Colonic mucosa (tissue), 4 donors: ENCODE measurements around the gene LOXL3. TPM values are rescaled to one million over a fixed set of nuclear protein-coding genes. Genes with fewer than 3 reads are reported as not detected.
A peak's percentile ranks its signal among the peaks of the same experiment; 100 is the strongest.

Source experiments
- DNase-seq: peaks from one replicate; pipeline ENCODE4 v3.0.0-alpha.2; 2020
- H3K27ac ChIP-seq: fragments of 200-600 bp; one replicate; pipeline ENCODE4 v1.8.0; 2021
- H3K27me3 ChIP-seq: fragments of 200-600 bp; one replicate; pipeline ENCODE4 v1.8.0; 2021
- H3K36me3 ChIP-seq: fragments of 200-600 bp; one replicate; pipeline ENCODE4 v1.8.0; 2021
- H3K4me1 ChIP-seq: fragments of 200-600 bp; one replicate; pipeline ENCODE4 v1.8.0; 2021; ENCODE audit warnings: mild to moderate bottlenecking
- H3K4me3 ChIP-seq: fragments of 200-600 bp; one replicate; pipeline ENCODE4 v1.8.0; 2021
- H3K9ac ChIP-seq, 2 donors: one replicate each; pipeline ENCODE4 v1.7.0; 2013; ENCODE audit warnings: control low read depth in 2 of 2, low read depth in 2 of 2, low read length in 2 of 2
- H3K9me3 ChIP-seq: fragments of 200-600 bp; one replicate; pipeline ENCODE4 v1.8.0; 2021
- CTCF ChIP-seq: fragments of 200-600 bp; IDR thresholded peaks from one replicate; pipeline ENCODE4 v1.8.0; 2022; ENCODE audit warnings: antibody characterized with exemption, mild to moderate bottlenecking
- intact Hi-C: fragments of 100-400 bp; cut with DNase I; formaldehyde crosslinking; loops from one replicate; pipeline ENCODE4 v1.14.1; 2022
- total RNA-seq, 2 donors: library from RNA; stranded (reverse); fragmentation: NEBNext Ultra II Directional in 1 of 2; extraction: Animal tissue kit (Norgen Biotek cat#: 25700) in 1 of 2; gene quantifications; one replicate each; pipeline ENCODE4 v1.2.1, GENCODE V29; 2021
- donor health status: healthy.
- donor health status: DM: no; HTN: no; CAD: no.
- donor health status: DM: no; HTN: no; CAD: no.

LOXL3 gene
- total RNA-seq, 2 donors from 2014 or later: 2.9 to 4.7 TPM

GRCh38 chr2:74536166-74536950, 17.4 kb downstream of the LOXL3 start:
- Histone ChIP-seq H3K4me1 (no peaks in the 10 kb centered on the region), H3K9ac (no peak overlapping the region), H3K27me3 (no peaks in the 10 kb centered on the region), H3K9me3 (no peaks in the 10 kb centered on the region), H3K4me3 (no peak overlapping the region), H3K36me3 (no peaks in the 10 kb centered on the region), H3K27ac (no peak overlapping the region)
- TF ChIP-seq CTCF: no peak
- intact Hi-C loops: no loop called here
- DNase-seq: no peak

GRCh38 chr2:74535440-74535965, 18.2 kb downstream of the LOXL3 start:
- Histone ChIP-seq H3K27ac (no peak overlapping the region), H3K27me3 (no peaks in the 10 kb centered on the region), H3K9me3 (no peaks in the 10 kb centered on the region), H3K9ac (no peak overlapping the region), H3K4me3 (no peak overlapping the region), H3K4me1 (no peaks in the 10 kb centered on the region), H3K36me3 (no peaks in the 10 kb centered on the region)
- DNase-seq: no peak
- intact Hi-C loops: no loop called here
- no peak for TF ChIP-seq CTCF

- Histone ChIP-seq H3K9ac (no peak overlapping the region), H3K9me3 (no peaks in the 10 kb centered on the region), H3K4me3 (no peak overlapping the region), H3K4me1 (no peaks in the 10 kb centered on the region), H3K27ac (no peak overlapping the region), H3K36me3 (no peaks in the 10 kb centered on the region), H3K27me3 (no peaks in the 10 kb centered on the region)
- no peak for DNase-seq
- no peak for TF ChIP-seq CTCF
- intact Hi-C loops: loop anchor here (5.0 kb wide), 1 partner anchor 52 kb away; the partner anchor contains the start of genes CCDC142 and TTC31
These were observed 19.3 kb downstream of the LOXL3 start for GRCh38 chr2:74534411-74534810.

GRCh38 chr2:74533464-74533863, 20.3 kb downstream of the LOXL3 start:
- no peaks in the 10 kb centered on the region for H3K36me3 ChIP-seq
- H3K27ac ChIP-seq: no peak overlapping the region
- H3K4me1 ChIP-seq: no peaks in the 10 kb centered on the region
- H3K9me3 ChIP-seq: no peaks in the 10 kb centered on the region
- TF ChIP-seq CTCF: no peak
- H3K9ac ChIP-seq: no peak overlapping the region
- H3K27me3 ChIP-seq: no peaks in the 10 kb centered on the region
- intact Hi-C loops: loop anchor here (5.0 kb wide), 1 partner anchor 51 kb away; the partner anchor contains the start of genes CCDC142 and TTC31
- no peak overlapping the region for H3K4me3 ChIP-seq
- DNase-seq: no peak

- DNase-seq: no peak
- intact Hi-C loops: loop anchor here (5.0 kb wide), 1 partner anchor 50 kb away; the partner anchor contains the start of genes CCDC142 and TTC31
These were observed 21.5 kb downstream of the LOXL3 start for GRCh38 chr2:74532222-74532621.

More at GRCh38 chr2:74532222-74532621, 21.5 kb downstream of the LOXL3 start:
- no peak overlapping the region for H3K27ac ChIP-seq
- no peaks in the 10 kb centered on the region for H3K27me3 ChIP-seq
- no peak overlapping the region for H3K9ac ChIP-seq
- TF ChIP-seq CTCF: peak; percentile 22
- peaks cover under 1% of the 10 kb centered on the region for H3K36me3 ChIP-seq
- H3K9me3 ChIP-seq: no peaks in the 10 kb centered on the region
- H3K4me1 ChIP-seq: no peaks in the 10 kb centered on the region
- H3K4me3 ChIP-seq: no peak overlapping the region
